Smooth muscle cell (in vitro differentiated cells): Measurements from ENCODE around the gene PTPN6. TPM values are rescaled to one million over a fixed set of nuclear protein-coding genes. Genes with fewer than 3 reads are reported as not detected.

Source experiments
- DNase-seq: peaks from one replicate; lab custom pipeline; 2025; ENCODE audit not compliant: unreplicated experiment; lab: John Stamatoyannopoulos, UW
- H2AFZ ChIP-seq: fragments of 200-600 bp; sonication (generic); 2 replicates; pipeline ENCODE4 v1.6.0; 2016; ENCODE audit warnings: antibody characterized with exemption, low read depth, mild to moderate bottlenecking
- H3F3A ChIP-seq: fragments of 200-600 bp; sonication (generic); 2 replicates; pipeline ENCODE4 v1.6.0; 2017; ENCODE audit warnings: antibody characterized with exemption, low read depth
- H3K27ac ChIP-seq: fragments of 200-600 bp; sonication (generic); 2 replicates; pipeline ENCODE4 v1.5.1; 2016; ENCODE audit warnings: low read depth, mild to moderate bottlenecking
- H3K27me3 ChIP-seq: fragments of 200-600 bp; sonication (generic); 2 replicates; pipeline ENCODE4 v1.6.1; 2016; ENCODE audit warnings: low read depth, mild to moderate bottlenecking
- H3K36me3 ChIP-seq: fragments of 200-600 bp; sonication (generic); 2 replicates; pipeline ENCODE4 v1.5.1; 2016; ENCODE audit warnings: low read depth
- H3K4me1 ChIP-seq: fragments of 200-600 bp; sonication (generic); 2 replicates; pipeline ENCODE4 v1.5.1; 2016; ENCODE audit warnings: low read depth
- H3K4me2 ChIP-seq: fragments of 200-600 bp; sonication (generic); 2 replicates; pipeline ENCODE4 v1.6.0; 2016; ENCODE audit warnings: mild to moderate bottlenecking
- H3K4me3 ChIP-seq: fragments of 200-600 bp; sonication (generic); 2 replicates; pipeline ENCODE4 v1.5.1; 2016; ENCODE audit warnings: mild to moderate bottlenecking
- H3K79me2 ChIP-seq: fragments of 200-600 bp; sonication (generic); 2 replicates; pipeline ENCODE4 v1.6.0; 2016; ENCODE audit warnings: low read depth, mild to moderate bottlenecking
- H3K9ac ChIP-seq: fragments of 200-600 bp; sonication (generic); 2 replicates; pipeline ENCODE4 v1.6.0; 2016; ENCODE audit warnings: low read depth
- H3K9me3 ChIP-seq: fragments of 200-600 bp; sonication (generic); replicated peaks from 2 replicates; pipeline ENCODE4 v1.5.1; 2016; ENCODE audit warnings: low read depth
- H4K20me1 ChIP-seq: fragments of 200-600 bp; sonication (generic); 2 replicates; pipeline ENCODE4 v1.6.0; 2016; ENCODE audit warnings: low read depth
- CTCF ChIP-seq: fragments of 200-600 bp; sonication (generic); IDR thresholded peaks from 2 replicates; pipeline ENCODE4 v1.5.1; 2017; ENCODE audit warnings: borderline replicate concordance, mild to moderate bottlenecking, antibody characterized with exemption; ENCODE audit not compliant: insufficient read depth, poor library complexity, severe bottlenecking
- WGBS: methylation state at CpG from one replicate; pipeline ENCODE4 v1.1.7; 2016; ENCODE audit warnings: low lambda C conversion rate; 5-methylcytosine and 5-hydroxymethylcytosine counted together
- polyA plus RNA-seq: library from polyadenylated mRNA; unstranded; fragments of >200 nt; fragmentation: Nextera tagmentation; extraction: Ambion mirVana; gene quantifications from 2 replicates; pipeline ENCODE4 v1.2.1, GENCODE V29; 2016
- total RNA-seq: library from RNA; depleted of rRNA; stranded (reverse); fragments of >200 nt; gene quantifications from 2 replicates; pipeline ENCODE4 v1.2.3, GENCODE V29; 2014

Gene PTPN6
- total and polyA plus RNA-seq, 2 experiments from 2014 or later = 2.8 to 4.3 TPM

DNA sequence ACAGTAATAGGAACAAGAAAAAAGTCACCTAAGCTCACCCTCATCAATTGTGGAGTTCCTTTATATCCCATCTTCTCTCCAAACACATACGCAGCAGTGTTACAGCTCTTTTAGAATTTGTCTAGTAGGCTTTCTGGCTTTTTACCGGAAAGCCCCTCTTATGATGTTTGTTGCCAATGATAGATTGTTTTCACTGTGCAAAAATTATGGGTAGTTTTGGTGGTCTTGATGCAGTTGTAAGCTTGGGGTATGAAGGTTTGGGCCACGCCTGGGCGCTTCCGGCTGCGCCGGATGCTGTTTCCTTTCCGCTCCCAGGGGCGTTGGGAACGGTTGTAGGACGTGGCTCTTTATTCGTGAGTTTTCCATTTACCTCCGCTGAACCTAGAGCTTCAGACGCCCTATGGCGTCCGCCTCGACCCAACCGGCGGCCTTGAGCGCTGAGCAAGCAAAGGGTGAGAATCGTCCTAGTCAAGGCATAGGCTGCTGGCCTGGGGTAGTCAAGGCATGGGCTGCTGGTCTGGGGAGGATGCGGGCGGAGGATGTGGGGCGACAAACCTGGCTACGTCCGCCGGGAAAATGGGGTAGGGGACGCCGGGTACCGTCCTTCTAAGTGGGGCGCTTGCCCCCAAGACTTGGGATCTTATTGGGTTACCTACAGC lies 7.3 kb upstream of the PTPN6 start, which contains the start of the genes C12orf57 and RNU7-1:
Gene C12orf57 (plus strand): TSS at position 301 of the 659 bp plus-strand sequence. CDS start 100 bp downstream, at position 401.
Gene RNU7-1 (plus strand): TSS at position 95 of the 659 bp plus-strand sequence.
- Histone ChIP-seq H3K36me3 (no peaks in the 10 kb centered on the region), H3F3A (peaks cover 14% of the 10 kb centered on the region), H3K4me2 (peak within 1 kb of the TSS; percentile 87), H3K79me2 (no peaks in the 10 kb centered on the region), H3K4me1 (peaks cover 10% of the 10 kb centered on the region), H4K20me1 (peaks cover 6% of the 10 kb centered on the region), H3K4me3 (peak within 1 kb of the TSS; percentile 60), H3K9ac (peak within 1 kb of the TSS; percentile 92), H3K9me3 (no peaks in the 10 kb centered on the region), H3K27ac (peak within 1 kb of the TSS; percentile 98), H2AFZ (no peak within 1 kb of the TSS), H3K27me3 (no peaks in the 10 kb centered on the region)
- no peak for DNase-seq
- WGBS = under 1% methylated on average over 30 of the region's 31 CpGs
- no peak for TF ChIP-seq CTCF

- Histone ChIP-seq H3K4me3 (peak overlapping the region; percentile 60), H3K36me3 (no peaks in the 10 kb centered on the region), H3K27me3 (no peaks in the 10 kb centered on the region), H2AFZ (no peak overlapping the region), H3K4me2 (peak overlapping the region; percentile 87), H3K9ac (peak overlapping the region; percentile 92), H3F3A (peaks cover 8% of the 10 kb centered on the region), H4K20me1 (peaks cover 6% of the 10 kb centered on the region), H3K4me1 (peaks cover 10% of the 10 kb centered on the region), H3K27ac (peak overlapping the region; percentile 98), H3K79me2 (no peaks in the 10 kb centered on the region), H3K9me3 (no peaks in the 10 kb centered on the region)
- DNase-seq = peak; percentile 65
- WGBS = 5% methylated on average over 48 of the region's 48 CpGs
- peak; percentile 58 for TF ChIP-seq CTCF
Observed at GRCh38 chr12:6944381-6945186, 6.6 kb upstream of the PTPN6 start.

DNA sequence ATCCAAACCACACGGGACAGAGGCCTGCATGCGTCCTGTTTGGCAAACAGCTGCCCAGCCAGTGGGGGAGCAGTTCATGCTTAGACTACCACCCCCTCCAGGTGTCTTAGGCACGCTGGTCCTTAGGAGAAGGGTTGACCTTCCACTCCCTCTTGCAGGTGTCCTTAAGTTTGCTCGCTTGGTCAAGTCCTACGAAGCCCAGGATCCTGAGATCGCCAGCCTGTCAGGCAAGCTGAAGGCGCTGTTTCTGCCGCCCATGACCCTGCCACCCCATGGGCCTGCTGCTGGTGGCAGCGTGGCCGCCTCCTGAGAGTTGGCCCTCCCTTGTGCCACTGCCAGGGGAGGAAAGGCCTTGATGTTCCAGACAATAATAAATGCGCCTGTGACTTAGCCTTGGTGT lies 5.5 kb upstream of the PTPN6 start:
- H3K4me1 ChIP-seq = peaks cover 10% of the 10 kb centered on the region
- no peak overlapping the region for H3K4me2 ChIP-seq
- H3K79me2 ChIP-seq = no peaks in the 10 kb centered on the region
- no peaks in the 10 kb centered on the region for H3K36me3 ChIP-seq
- H3K27ac ChIP-seq = no peak overlapping the region
- no peak overlapping the region for H3K9ac ChIP-seq
- no peak for DNase-seq
- no peaks in the 10 kb centered on the region for H3K9me3 ChIP-seq
- H3K4me3 ChIP-seq = no peak overlapping the region
- TF ChIP-seq CTCF = no peak
- peaks cover 6% of the 10 kb centered on the region for H4K20me1 ChIP-seq
- no peaks in the 10 kb centered on the region for H3K27me3 ChIP-seq
- H3F3A ChIP-seq = peaks cover 8% of the 10 kb centered on the region
- no peak overlapping the region for H2AFZ ChIP-seq
- WGBS = 91% methylated on average over 11 of the region's 11 CpGs
